Endometrial microvascular endothelial cells (primary cell): Measurements from ENCODE around the gene TLX3. TPM values are rescaled to one million over a fixed set of nuclear protein-coding genes. Genes with fewer than 3 reads are reported as not detected.

Experiments used
- in situ Hi-C: cut with HindIII; loops from 2 replicates; pipeline ENCODE4 v1.10.0; 2017; ENCODE audit warnings: low sequenced_read_pairs, low pct_unique_long_range_greater_than_20kb; ENCODE audit errors: inconsistent ontology term
- total RNA-seq: library from RNA; depleted of rRNA; stranded (reverse); fragments of >200 nt; gene quantifications from one replicate; pipeline ENCODE4 v1.2.3, GENCODE V29; 2015; ENCODE audit errors: inconsistent ontology term

The TLX3 gene
- total RNA-seq, 1 donor from 2014 or later: not detected

GRCh38 chr5:171316258-171317121 is 7.4 kb downstream of the TLX3 start:
- in situ Hi-C loops: no loop called here

- in situ Hi-C loops: no loop called here
These were observed 8.2 kb downstream of the TLX3 start for GRCh38 chr5:171317230-171317629.

DNA sequence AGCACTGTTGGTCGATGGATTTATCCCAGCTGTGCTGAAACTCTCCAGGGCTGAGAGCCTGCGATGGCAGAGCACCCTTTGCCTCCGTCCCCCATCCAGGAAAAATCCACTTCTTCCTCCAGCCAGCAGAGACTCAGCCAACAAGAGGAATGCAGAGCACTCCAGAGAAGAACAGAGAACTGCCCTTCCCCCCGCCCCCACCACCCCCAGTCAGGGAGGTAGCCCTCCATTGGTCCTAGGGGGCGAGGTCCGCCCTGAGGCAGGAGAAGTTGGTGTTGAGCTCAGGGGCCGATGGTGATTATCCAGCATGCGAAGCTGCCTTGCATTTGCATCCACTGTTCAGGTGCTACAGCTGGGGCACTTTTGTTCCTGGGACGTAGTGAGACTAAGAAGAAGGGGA is 9.0 kb downstream of the TLX3 start:
- in situ Hi-C loops: no loop called here

GRCh38 chr5:171321447-171321846 is 12.4 kb downstream of the TLX3 start:
- in situ Hi-C loops: no loop called here

DNA sequence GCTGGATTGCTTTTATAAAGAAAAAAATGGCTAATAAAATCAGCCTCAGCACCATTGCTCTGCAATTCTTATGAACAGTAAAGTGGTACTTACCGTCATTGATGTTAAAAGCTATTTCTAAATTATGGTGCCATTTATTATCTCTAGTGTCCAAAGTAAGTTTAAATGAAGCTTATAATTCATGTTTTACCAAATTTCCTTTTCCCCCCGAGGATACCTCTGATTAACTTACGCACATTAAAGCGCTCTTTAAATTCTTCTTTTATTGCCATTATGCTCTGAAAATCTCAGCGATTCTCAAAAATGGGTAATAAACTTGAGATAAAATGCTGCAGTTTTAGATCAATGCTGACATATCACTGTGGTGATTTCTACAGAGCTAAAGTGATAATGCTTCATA is 13.5 kb downstream of the TLX3 start:
- in situ Hi-C loops: no loop called here

DNA sequence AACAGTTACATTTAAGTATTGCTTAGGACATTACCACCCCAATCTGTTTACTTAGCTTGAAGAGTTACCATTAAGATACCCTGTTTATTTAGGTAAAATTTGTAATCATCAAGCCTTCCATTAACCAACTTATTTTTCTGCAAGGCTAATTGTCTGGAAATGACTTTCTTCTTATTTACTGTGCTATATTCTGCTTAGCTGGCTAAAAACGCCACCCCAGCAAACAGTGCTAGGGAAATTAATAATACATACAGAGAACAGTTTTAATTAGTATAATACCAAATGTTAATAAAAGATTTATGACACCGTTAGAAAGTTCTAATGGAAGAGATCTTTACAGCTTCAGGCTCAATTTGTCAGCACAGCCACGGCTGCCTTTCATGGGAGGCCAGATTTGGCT is 14.0 kb downstream of the TLX3 start:
- in situ Hi-C loops: no loop called here

DNA sequence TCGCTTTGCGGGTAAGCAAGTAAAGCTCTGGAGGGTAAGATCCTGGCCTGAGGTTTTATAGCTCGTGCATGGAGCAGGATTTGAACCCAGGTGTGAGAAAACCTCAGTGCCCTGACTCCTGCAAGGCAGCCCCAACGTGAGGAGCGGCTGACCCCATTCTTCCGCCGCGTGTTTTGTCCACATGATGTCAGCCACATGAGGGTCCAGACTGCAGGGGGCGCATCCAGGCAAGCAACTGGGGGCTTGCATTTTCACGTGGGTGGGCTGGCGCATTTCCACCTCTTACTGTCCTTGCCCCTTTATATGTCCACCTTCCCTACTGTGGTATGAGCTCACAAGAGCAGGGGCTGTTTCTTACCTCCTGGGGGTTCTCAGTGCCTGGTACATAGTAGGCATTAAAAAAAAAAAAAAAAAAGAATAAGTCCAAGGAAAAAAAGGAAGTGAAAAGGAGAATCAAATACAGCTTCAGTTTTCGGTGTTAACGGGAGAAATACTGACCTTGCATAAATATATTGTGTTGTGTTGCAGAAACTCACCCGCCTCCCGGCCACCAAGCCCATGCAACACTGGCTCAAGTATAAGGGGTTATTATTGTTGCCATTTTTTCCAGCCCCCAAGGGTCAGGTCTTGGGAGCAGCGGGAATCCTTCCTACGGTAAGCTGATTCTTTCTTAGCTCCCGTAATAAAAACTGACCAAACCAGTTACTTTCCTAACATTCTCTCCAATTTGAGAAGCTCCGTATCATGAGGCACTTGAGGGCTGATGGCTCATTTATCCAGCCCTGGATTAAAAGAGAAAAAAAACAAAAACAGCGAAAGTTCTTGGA is 15.0 kb downstream of the TLX3 start:
- in situ Hi-C loops: no loop called here

DNA sequence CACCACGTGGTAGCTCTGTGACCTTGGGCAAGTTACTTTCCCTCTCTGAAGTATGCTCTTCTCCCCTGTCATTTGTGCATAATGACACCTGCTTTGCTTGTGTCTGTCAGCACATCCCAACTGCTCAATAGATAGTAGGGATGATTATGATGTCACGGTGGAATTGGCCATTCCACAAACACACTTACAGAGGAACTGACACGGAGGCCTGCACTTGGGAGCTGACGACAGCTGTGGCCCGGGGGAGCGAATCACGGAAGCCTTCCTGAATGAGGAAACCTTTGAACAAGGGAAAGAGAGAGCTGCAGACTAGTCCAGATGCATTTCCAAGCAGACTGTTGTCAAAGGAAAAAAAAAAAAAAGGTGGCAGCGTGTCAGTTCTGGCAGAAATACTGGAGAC is 21.0 kb downstream of the TLX3 start:
- in situ Hi-C loops: no loop called here

GRCh38 chr5:171335616-171336015 is 26.6 kb downstream of the TLX3 start:
- in situ Hi-C loops: no loop called here

DNA sequence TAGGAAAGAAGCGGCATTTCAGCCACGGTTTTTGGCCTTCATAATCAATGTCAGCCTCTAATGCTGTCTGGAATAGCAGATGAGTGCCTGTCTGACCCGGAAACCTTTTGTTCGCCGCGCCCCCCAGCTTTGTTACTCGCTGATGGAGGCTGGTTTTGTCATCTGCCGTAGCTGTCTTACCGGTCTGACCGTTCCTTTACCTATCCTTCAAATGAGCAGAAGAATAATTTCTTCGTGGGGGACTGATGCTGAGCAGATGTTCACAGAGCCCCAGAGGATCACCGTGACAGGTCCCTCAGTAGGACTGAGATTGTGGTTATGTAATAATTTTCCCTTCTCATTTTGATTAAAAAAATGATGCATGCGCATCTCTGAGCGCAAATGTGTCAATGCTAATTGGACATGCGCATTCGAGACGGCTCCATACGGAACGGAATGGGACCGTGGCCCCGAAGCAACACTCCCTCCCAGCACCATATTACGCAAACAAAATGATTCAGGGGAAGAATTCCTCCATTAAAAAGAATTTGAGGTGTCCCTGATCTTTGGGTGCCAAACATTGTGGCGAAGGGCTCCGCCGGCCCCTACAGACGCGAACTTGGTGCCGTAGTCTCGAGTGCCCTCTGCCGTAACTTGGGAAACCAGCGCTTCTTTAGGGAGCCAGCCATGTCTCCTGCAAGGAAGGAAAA is 27.6 kb downstream of the TLX3 start:
- in situ Hi-C loops: no loop called here

- in situ Hi-C loops: no loop called here
These were observed 28.1 kb downstream of the TLX3 start for GRCh38 chr5:171337210-171337569.

DNA sequence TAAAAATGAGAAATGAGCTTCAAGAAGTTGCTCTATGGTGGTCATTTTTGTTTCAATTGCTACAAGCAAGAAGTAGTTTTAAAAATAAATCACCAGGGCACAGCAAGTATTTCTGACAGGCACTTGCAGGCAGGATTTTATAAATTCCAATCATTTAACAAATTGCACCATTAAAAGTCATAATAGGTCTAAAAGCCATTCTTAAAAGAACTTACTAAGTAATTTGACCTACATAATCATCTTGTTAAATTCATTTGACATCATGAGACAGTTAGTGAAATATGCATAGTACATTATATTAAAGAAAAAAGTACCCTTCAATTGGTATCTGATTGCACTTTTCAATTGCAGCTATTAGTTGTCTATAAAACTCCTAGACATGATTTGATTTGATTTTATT is 31.0 kb downstream of the TLX3 start:
- in situ Hi-C loops: no loop called here

DNA sequence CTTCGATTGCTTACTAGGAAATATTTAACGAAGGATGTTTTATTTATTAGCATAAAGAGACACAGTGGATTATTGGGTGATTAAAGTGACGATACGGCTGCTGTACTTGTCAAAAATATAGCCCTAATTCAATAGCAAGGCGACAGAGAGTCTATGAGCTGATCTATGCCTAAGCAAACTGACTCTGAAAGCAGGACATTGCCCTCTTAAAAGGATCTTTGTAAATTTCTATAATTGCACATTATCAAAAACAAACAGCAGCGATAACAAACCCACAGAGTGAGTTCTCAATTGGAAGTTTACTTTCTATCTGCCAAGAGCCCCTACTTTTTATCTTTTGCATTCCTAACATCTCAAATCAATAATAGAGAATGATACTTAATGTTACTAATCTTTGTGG is 31.4 kb downstream of the TLX3 start:
- in situ Hi-C loops: no loop called here

DNA sequence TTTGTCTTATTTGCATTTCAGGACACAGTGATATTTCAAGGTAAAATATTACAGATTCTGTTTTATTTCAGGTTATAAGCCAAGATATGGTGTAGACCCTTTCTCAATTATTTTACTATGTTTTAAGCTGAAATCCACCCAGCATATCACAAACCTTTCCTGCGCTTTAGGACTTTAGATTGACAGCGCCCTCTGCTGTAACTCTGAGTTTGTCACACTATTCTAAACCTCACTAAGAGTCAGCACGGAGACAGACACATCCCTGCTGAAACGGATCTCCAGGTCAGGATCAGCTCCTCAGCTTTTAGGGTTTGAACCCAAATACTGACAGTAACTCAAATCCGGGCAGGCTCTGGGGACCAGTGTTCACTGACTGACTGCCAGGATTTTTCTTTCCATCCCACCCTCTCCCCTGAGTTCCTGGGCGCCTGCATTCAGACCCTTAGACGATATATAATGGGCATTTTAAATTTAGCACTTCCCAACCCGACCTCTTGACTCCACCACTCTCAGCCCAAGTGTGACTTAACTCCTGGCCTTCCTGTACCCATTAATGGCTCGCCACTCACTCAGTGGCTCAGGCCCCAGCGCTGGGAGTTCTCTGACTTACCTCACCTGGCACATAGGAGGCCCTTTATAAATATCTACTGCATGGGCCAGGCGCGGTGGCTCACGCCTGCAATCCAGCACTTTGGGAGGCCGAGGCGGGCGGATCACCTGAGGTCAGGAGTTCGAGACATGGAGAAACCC is 33.5 kb downstream of the TLX3 start:
- in situ Hi-C loops: no loop called here

- in situ Hi-C loops: no loop called here
These were observed 36.0 kb downstream of the TLX3 start for GRCh38 chr5:171344936-171345608.

DNA sequence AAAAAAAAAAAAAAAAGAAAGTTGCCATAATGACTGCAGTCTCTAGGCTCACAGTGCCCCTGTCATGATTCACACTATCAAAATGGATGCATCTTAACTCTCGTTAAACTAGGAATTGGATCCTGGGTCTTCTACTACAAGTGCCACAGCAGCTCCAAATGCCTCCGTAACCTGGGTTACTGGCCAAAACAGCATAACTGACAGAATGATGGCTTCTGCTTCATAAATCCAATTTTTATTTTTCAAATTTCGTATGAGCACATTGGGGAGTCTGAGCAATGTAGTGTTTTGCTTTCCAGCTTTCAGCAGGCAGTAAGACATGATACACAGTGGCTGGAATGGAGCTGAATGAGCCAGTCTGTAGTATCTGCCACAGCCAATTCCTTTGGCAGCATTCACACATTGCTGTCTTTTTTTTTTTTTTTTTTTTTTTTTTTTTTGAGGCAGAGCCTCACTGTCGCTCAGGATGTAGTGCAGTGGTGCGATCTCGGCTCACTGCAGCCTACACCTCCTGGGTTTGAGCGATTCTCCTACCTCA is 42.6 kb downstream of the TLX3 start:
- in situ Hi-C loops: no loop called here

DNA sequence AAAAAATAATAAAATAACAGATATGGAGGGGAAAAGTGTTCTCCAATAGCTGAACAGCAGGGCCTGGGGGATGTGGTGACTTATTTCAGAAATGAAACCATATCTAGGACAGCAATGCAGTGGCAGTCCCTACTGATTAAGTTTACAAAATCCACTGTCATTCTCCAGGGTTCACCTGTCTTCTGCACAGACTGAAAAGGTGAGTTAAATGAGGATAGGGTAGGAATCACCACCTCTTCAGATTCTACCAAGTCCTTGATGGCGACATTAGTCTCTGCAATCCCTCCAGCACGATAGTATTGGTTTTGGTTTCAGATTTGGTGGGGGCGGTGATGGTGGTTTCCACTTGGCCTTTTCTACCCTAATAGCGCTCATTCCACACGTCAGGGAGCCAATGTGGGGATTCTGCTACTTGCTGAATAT is 46.3 kb downstream of the TLX3 start:
- in situ Hi-C loops: no loop called here

DNA sequence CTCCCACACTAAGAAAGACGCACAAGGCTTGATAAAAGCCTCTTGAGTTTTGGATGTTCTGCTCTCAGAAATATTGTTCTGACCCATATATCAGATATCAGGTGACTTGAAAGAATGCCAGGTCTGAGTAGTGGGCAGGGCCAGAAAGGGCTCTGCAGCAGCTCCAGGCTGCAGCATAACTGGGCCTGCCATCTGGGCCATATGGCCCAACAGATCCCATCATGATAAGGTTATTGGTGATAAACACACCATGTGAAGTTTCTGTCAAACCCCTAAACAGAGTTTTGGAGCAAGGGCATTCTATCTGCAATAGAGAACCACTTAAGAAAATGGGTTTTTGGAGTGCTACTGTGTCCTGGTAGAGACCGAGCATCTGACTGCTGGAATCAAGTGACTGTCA is 48.8 kb downstream of the TLX3 start:
- in situ Hi-C loops: no loop called here
